SH-SY5Y (cell line): ENCODE results near the gene PDGFRA.

Experiments
- GATA2 ChIP-seq: IDR thresholded peaks from 2 replicates; pipeline ENCODE4 v1.6.1; 2011; ENCODE audit warnings: mild to moderate bottlenecking, low read depth, low read length
- GATA3 ChIP-seq: IDR thresholded peaks from 2 replicates; pipeline ENCODE4 v1.6.1; 2011; ENCODE audit warnings: low read depth, mild to moderate bottlenecking, low read length, moderate library complexity

Gene PDGFRA

GRCh38 chr4:54274264-54274663, 45.2 kb downstream of the PDGFRA start:
- TF ChIP-seq GATA3 (no peak), GATA2 (no peak)

- TF ChIP-seq GATA3, result no peak
- TF ChIP-seq GATA2, result no peak
These were observed 45.9 kb downstream of the PDGFRA start for GRCh38 chr4:54274795-54275665.

GRCh38 chr4:54276641-54277430, 47.7 kb downstream of the PDGFRA start:
- TF ChIP-seq GATA2, result no peak
- no peak for TF ChIP-seq GATA3

GRCh38 chr4:54277691-54278090, 48.6 kb downstream of the PDGFRA start:
- TF ChIP-seq GATA2 (no peak), GATA3 (no peak)

GRCh38 chr4:54278216-54278615, 49.1 kb downstream of the PDGFRA start:
- TF ChIP-seq GATA3, result no peak
- no peak for TF ChIP-seq GATA2

- TF ChIP-seq GATA3 (no peak), GATA2 (no peak)
These were observed 52.1 kb downstream of the PDGFRA start for GRCh38 chr4:54281054-54281766.

- TF ChIP-seq GATA3 (no peak), GATA2 (no peak)
These were observed 53.7 kb downstream of the PDGFRA start for GRCh38 chr4:54282837-54283236.

GRCh38 chr4:54289316-54289715, 60.2 kb downstream of the PDGFRA start:
- TF ChIP-seq GATA2 (no peak), GATA3 (no peak)

GRCh38 chr4:54290980-54291379, 61.9 kb downstream of the PDGFRA start:
- no peak for TF ChIP-seq GATA3
- no peak for TF ChIP-seq GATA2

GRCh38 chr4:54296548-54297203, 67.6 kb downstream of the PDGFRA start:
- TF ChIP-seq GATA3 (no peak), GATA2 (no peak)

- TF ChIP-seq GATA3 (no peak), GATA2 (no peak)
These were observed 79.0 kb downstream of the PDGFRA start for GRCh38 chr4:54308110-54308509.

GRCh38 chr4:54315561-54316538, 86.8 kb downstream of the PDGFRA start:
- no peak for TF ChIP-seq GATA3
- TF ChIP-seq GATA2, result no peak

- TF ChIP-seq GATA2 (no peak), GATA3 (no peak)
These were observed 88.6 kb downstream of the PDGFRA start for GRCh38 chr4:54317690-54318089.
